DOHH2 (cell line): ENCODE data around the gene GSX2.
"Not testable (repeated sequence)": the region's sequence is repeated elsewhere in the genome, so short reads cannot be mapped to it uniquely, and the experiment has no call there.

Experiments used
- H3F3A ChIP-seq: fragments of 200-600 bp; sonication (generic), shearing (Covaris generic); 2 replicates; pipeline ENCODE4 v1.6.0; 2016; ENCODE audit warnings: antibody characterized with exemption, mild to moderate bottlenecking; ENCODE audit not compliant: control insufficient read depth, insufficient read depth
- H3K27ac ChIP-seq: fragments of 200-600 bp; sonication (generic); 2 replicates; pipeline ENCODE4 v1.5.1; 2014; ENCODE audit warnings: low read depth, mild to moderate bottlenecking, low read length, moderate library complexity
- H3K27me3 ChIP-seq: fragments of 200-600 bp; sonication (generic); 2 replicates; pipeline ENCODE4 v1.6.1; 2014; ENCODE audit warnings: mild to moderate bottlenecking, low read length, mixed read lengths; ENCODE audit not compliant: control insufficient read depth
- H3K36me3 ChIP-seq: fragments of 200-600 bp; sonication (generic); 2 replicates; pipeline ENCODE4 v1.6.1; 2014; ENCODE audit warnings: mild to moderate bottlenecking, low read length, moderate library complexity, mixed read lengths; ENCODE audit not compliant: control insufficient read depth
- H3K4me1 ChIP-seq: fragments of 200-600 bp; sonication (generic); 2 replicates; pipeline ENCODE4 v1.6.1; 2014; ENCODE audit warnings: mild to moderate bottlenecking, low read length, mixed read lengths; ENCODE audit not compliant: control insufficient read depth
- H3K4me2 ChIP-seq: fragments of 200-600 bp; sonication (generic); 2 replicates; pipeline ENCODE4 v1.6.0; 2014; ENCODE audit warnings: mild to moderate bottlenecking, low read length, moderate library complexity
- H3K4me3 ChIP-seq: fragments of 200-600 bp; sonication (generic); 2 replicates; pipeline ENCODE4 v1.5.1; 2014; ENCODE audit warnings: mild to moderate bottlenecking, low read length, mixed read lengths
- H3K79me2 ChIP-seq: fragments of 200-600 bp; sonication (generic); 2 replicates; pipeline ENCODE4 v1.6.1; 2014; ENCODE audit warnings: mild to moderate bottlenecking, low read length, mixed read lengths; ENCODE audit not compliant: control insufficient read depth
- H3K9me2 ChIP-seq: fragments of 200-600 bp; sonication (generic); replicated peaks from 2 replicates; pipeline ENCODE4 v1.6.1; 2014; ENCODE audit warnings: mild to moderate bottlenecking, low read length, mixed read lengths; ENCODE audit not compliant: control insufficient read depth
- H3K9me3 ChIP-seq: fragments of 200-600 bp; sonication (generic); 2 replicates; pipeline ENCODE4 v1.6.1; 2014; ENCODE audit warnings: antibody characterized with exemption, low read length, mixed read lengths; ENCODE audit not compliant: control insufficient read depth, insufficient read depth
- H4K20me1 ChIP-seq: fragments of 200-600 bp; sonication (generic); 2 replicates; pipeline ENCODE4 v1.6.0; 2014; ENCODE audit warnings: low read depth, mild to moderate bottlenecking, antibody characterized with exemption, low read length, moderate library complexity; ENCODE audit not compliant: control insufficient read depth, insufficient read depth
- EZH2phosphoT487 ChIP-seq: fragments of 200-600 bp; sonication (generic); IDR thresholded peaks from 2 replicates; pipeline ENCODE4 v1.6.1; 2017; ENCODE audit warnings: borderline replicate concordance, mild to moderate bottlenecking, antibody characterized with exemption, low read length, moderate library complexity, mixed read lengths
- TF ChIP-seq, protein P1 (sequence below): fragments of 200-600 bp; sonication (generic); IDR thresholded peaks from one replicate; pipeline ENCODE4 v1.5.1; 2014; ENCODE audit warnings: antibody characterized with exemption, mild to moderate bottlenecking, low read depth, low read length; ENCODE audit not compliant: poor library complexity, severe bottlenecking

The GSX2 gene

DNA sequence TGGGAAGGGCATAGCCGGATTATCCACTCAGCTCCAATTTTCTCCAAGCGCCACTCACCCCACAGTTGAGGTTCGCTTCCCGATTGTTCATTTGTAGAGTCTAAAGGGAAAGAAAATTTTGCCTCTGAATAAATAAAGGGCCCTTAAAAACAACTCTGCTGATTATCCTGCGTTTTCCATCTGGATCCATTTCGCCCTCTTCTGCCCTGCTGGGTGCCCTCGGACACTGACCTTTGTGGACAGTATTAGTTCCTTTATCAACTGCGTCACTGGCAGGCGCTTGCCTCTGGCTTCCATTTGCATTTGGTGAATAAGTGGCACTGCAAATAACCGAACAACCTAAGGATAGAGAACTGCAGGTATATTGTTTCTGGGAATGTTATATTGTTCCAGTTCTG is 10.1 kb downstream of the GSX2 start:
- peaks cover 9% of the 10 kb centered on the region; the same call in 1 of the 2 replicates for H3K4me1 ChIP-seq
- H3K4me3 ChIP-seq, result no peak overlapping the region
- H3K27me3 ChIP-seq, result peaks cover 54% of the 10 kb centered on the region
- H3K4me2 ChIP-seq, result no peak overlapping the region
- no peaks in the 10 kb centered on the region for H3F3A ChIP-seq
- H3K9me3 ChIP-seq, result no peaks in the 10 kb centered on the region
- TF ChIP-seq EZH2phosphoT487, result no peak
- TF ChIP-seq, protein P1, sequence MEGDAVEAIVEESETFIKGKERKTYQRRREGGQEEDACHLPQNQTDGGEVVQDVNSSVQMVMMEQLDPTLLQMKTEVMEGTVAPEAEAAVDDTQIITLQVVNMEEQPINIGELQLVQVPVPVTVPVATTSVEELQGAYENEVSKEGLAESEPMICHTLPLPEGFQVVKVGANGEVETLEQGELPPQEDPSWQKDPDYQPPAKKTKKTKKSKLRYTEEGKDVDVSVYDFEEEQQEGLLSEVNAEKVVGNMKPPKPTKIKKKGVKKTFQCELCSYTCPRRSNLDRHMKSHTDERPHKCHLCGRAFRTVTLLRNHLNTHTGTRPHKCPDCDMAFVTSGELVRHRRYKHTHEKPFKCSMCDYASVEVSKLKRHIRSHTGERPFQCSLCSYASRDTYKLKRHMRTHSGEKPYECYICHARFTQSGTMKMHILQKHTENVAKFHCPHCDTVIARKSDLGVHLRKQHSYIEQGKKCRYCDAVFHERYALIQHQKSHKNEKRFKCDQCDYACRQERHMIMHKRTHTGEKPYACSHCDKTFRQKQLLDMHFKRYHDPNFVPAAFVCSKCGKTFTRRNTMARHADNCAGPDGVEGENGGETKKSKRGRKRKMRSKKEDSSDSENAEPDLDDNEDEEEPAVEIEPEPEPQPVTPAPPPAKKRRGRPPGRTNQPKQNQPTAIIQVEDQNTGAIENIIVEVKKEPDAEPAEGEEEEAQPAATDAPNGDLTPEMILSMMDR, result no peak
- H3K27ac ChIP-seq, result no peak overlapping the region
- H3K36me3 ChIP-seq, result no peaks in the 10 kb centered on the region
- H3K9me2 ChIP-seq, result no peaks in the 10 kb centered on the region
- no peaks in the 10 kb centered on the region for H4K20me1 ChIP-seq
- no peaks in the 10 kb centered on the region for H3K79me2 ChIP-seq

DNA sequence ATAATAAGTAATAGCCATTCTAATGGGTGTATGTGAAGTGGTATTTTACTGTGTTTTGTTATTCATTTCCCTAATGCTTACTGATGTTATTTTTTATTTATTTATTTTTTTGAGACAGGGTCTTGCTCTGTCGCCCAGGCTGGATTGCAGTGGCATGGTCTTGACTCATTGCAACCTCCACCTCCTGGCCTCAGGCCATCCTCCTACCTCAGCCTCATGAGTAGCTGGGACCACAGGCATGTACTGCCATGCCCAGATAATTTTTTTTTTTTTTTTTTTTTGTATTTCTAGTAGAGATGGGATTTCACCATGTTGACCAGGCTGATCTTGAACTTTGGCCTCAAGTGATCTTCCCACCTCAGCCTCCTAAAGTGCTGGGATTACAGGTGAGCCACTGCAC is 13.2 kb downstream of the GSX2 start:
- H4K20me1 ChIP-seq, result not testable (repeated sequence)
- H3K27me3 ChIP-seq, result peaks cover 33% of the 10 kb centered on the region

DNA sequence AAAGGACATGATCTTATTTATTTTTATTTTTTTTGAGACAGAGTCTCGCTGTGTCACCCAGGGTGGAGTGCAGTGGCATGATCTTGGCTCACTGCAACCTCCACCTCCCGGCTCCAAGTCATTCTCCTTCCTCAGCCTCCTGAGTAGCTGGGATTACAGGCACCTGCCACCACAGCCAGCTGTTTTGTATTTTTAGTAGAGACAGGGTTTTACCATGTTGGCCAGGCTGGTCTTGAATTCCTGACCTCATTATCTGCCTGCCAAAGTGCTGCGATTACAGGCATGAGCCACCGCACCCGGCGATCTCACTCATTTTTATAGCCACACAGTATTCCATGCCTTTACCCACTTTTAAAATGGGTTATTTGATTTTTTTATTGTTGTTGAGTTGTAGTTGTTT is 16.3 kb downstream of the GSX2 start:
- not testable (repeated sequence) for H3K27me3 ChIP-seq, H4K20me1 ChIP-seq, H3F3A ChIP-seq, H3K4me3 ChIP-seq, H3K4me2 ChIP-seq, H3K79me2 ChIP-seq, H3K9me3 ChIP-seq, H3K27ac ChIP-seq, H3K4me1 ChIP-seq, H3K9me2 ChIP-seq, H3K36me3 ChIP-seq

More for the DNA sequence above, 13.2 kb downstream of the GSX2 start:
- not testable (repeated sequence) for H3K4me2 ChIP-seq, H3K4me1 ChIP-seq, H3K9me3 ChIP-seq, H3F3A ChIP-seq, H3K79me2 ChIP-seq, H3K27ac ChIP-seq, H3K36me3 ChIP-seq, H3K9me2 ChIP-seq, H3K4me3 ChIP-seq

DNA sequence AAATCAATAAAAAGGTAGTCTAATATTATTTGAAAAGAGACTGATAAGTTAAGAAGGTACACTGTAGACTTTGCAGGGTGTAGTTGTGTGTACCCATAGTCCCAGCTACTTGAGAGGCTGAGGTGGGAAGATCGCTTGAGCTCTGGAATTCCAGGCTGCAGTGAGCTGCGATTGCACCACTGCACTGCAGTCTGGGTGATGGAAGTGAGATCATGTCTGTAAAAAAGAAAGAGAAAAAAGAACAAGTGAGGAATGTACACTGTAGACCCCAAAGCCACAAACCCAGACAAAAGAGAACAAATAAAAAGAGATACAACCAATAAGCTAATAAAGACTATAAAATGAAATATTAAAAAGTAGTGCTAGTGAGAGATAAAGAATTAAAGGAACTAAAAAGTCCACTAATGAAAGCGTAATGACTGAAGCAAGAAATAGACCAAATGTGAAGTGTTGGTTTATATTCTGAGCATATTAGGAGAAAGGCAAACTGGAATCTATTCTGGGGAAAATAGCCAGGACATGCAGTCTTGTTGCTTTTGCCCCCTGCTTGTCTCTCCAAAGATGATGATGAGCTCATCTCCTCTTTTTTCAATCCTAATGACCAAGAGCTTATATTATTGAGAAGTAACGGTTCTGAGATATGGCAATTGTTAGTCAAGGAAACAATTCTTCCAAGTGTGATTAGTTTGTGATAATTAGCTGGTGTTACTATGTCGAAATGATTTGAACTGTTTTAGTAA is 19.1 kb downstream of the GSX2 start:
- no peak for TF ChIP-seq EZH2phosphoT487
- TF ChIP-seq, protein P1, result no peak
- H3K4me2 ChIP-seq, result no peak overlapping the region
- no peaks in the 10 kb centered on the region for H3K9me2 ChIP-seq
- H3K9me3 ChIP-seq, result no peaks in the 10 kb centered on the region
- H3K36me3 ChIP-seq, result no peaks in the 10 kb centered on the region
- no peaks in the 10 kb centered on the region for H3K79me2 ChIP-seq
- no peak overlapping the region for H3K4me3 ChIP-seq
- no peak overlapping the region for H3K27ac ChIP-seq
- no peaks in the 10 kb centered on the region for H3K4me1 ChIP-seq
- peaks cover 3% of the 10 kb centered on the region; the same call in 1 of the 2 replicates for H3K27me3 ChIP-seq
- no peaks in the 10 kb centered on the region for H3F3A ChIP-seq
- H4K20me1 ChIP-seq, result no peaks in the 10 kb centered on the region
